GM18520 (cell line): ENCODE results near the gene KDSR.

Experiments used
- ATAC-seq: cut with Tn5 transposase; IDR thresholded peaks from one replicate; pipeline ENCODE4 v1.9.1; 2021; ENCODE audit not compliant: unreplicated experiment

KDSR gene

GRCh38 chr18:63284827-63285733 is 81.9 kb downstream of the KDSR start:
- peak; percentile 90 for ATAC-seq

GRCh38 chr18:63284173-63284799 is 82.7 kb downstream of the KDSR start:
- no peak for ATAC-seq

GRCh38 chr18:63283305-63284094 is 83.5 kb downstream of the KDSR start:
- ATAC-seq: no peak

GRCh38 chr18:63282793-63283192 is 84.2 kb downstream of the KDSR start:
- ATAC-seq: no peak
